Kidney epithelial cell (primary cell): ENCODE results near the gene NINL. TPM values are rescaled to one million over a fixed set of nuclear protein-coding genes. Genes with fewer than 3 reads are reported as not detected.

ENCODE experiments used
- DNase-seq: peaks from one replicate; pipeline ENCODE4 v3.0.0-alpha.2; 2010; ENCODE audit warnings: low read depth
- H3K27me3 ChIP-seq: 2 replicates; pipeline ENCODE4 v1.6.0; 2011; ENCODE audit warnings: low read length; ENCODE audit not compliant: control insufficient read depth, insufficient read depth
- H3K36me3 ChIP-seq: 2 replicates; pipeline ENCODE4 v1.5.1; 2011; ENCODE audit warnings: low read length; ENCODE audit not compliant: control insufficient read depth, insufficient read depth
- H3K4me3 ChIP-seq: 2 replicates; pipeline ENCODE4 v1.5.1; 2011; ENCODE audit warnings: low read depth, mild to moderate bottlenecking, control low read depth, low read length
- total RNA-seq: library from RNA; depleted of rRNA; stranded (reverse); fragments of >200 nt; gene quantifications from 2 replicates; pipeline ENCODE4 v1.2.3, GENCODE V29; 2015
- TF ChIP-seq, protein P1 (sequence below): IDR thresholded peaks from 2 replicates; pipeline ENCODE4 v1.5.1; 2011; ENCODE audit warnings: mild to moderate bottlenecking, moderate library complexity, low read length, control low read depth, inconsistent platforms; ENCODE audit not compliant: insufficient read depth, poor library complexity, severe bottlenecking

The NINL gene
- total RNA-seq, 1 donor from 2014 or later, result 19.6 TPM

DNA sequence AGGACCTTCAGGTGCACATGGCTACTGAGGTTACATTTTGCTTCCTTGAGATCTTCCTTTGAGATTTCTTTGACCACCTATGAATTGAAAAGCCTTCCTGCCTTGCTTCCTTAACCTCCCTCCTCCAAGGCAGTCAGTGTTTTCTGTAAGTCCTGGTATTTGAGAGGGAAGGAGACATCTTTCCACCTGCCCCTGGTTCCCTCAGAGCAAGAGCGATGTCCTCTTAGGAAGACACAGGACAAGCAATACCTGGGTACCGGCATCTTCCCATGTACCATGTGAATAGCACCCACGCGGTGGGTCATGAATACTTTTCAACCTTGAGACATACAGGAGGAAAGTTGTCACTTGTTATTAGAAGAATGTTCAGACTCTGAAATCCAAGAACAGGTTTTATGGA lies 140.8 kb downstream of the NINL start:
- Histone ChIP-seq H3K27me3 (no peaks in the 10 kb centered on the region), H3K36me3 (peaks cover 1% of the 10 kb centered on the region), H3K4me3 (no peak overlapping the region)
- TF ChIP-seq, protein P1, sequence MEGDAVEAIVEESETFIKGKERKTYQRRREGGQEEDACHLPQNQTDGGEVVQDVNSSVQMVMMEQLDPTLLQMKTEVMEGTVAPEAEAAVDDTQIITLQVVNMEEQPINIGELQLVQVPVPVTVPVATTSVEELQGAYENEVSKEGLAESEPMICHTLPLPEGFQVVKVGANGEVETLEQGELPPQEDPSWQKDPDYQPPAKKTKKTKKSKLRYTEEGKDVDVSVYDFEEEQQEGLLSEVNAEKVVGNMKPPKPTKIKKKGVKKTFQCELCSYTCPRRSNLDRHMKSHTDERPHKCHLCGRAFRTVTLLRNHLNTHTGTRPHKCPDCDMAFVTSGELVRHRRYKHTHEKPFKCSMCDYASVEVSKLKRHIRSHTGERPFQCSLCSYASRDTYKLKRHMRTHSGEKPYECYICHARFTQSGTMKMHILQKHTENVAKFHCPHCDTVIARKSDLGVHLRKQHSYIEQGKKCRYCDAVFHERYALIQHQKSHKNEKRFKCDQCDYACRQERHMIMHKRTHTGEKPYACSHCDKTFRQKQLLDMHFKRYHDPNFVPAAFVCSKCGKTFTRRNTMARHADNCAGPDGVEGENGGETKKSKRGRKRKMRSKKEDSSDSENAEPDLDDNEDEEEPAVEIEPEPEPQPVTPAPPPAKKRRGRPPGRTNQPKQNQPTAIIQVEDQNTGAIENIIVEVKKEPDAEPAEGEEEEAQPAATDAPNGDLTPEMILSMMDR, result no peak
- DNase-seq, result no peak

DNA sequence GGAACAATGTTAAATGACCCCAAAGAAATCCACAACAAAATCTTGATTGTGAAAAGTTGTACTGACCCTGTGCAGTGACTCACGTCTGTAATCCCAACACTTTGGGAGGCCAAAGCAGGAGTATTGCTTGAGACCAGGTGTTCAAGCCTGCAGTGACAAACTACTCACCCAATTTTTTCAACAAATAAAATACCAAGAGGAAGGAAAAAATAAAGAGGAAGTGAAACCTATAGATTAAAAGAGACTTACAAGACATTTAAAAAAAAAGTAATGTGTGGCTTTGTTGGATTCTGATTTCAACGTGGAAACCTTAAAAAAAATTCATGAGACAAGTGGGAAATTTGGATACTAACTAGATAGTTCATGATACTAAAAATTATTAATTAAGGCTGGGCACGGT lies 146.0 kb downstream of the NINL start:
- Histone ChIP-seq H3K27me3 (no peaks in the 10 kb centered on the region), H3K36me3 (no peaks in the 10 kb centered on the region), H3K4me3 (no peak overlapping the region)
- TF ChIP-seq, protein P1, result no peak
- no peak for DNase-seq

DNA sequence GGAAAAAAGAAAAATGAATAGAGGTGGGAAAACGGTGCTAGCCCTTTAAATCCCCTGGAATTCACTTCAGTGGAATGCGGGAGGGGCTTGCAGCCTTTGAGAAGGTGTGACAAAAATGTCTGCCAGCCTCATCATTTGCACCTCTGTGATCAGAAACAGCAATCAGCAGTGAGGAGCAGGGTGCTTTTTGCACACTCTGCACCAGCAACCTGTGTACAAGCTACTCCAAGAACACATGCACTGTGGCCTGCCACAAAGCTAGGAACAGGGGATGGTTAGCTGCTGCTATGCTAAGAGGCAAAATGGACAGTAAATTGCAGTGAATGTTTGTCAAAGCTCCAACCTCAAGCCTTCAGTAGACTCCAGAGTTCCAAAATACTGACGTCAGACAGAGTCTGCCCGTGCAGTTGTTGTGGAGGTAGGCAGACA lies 148.2 kb downstream of the NINL start:
- DNase-seq, result no peak
- Histone ChIP-seq H3K36me3 (no peaks in the 10 kb centered on the region), H3K27me3 (no peaks in the 10 kb centered on the region), H3K4me3 (no peak overlapping the region)
- TF ChIP-seq, protein P1, result no peak

DNA sequence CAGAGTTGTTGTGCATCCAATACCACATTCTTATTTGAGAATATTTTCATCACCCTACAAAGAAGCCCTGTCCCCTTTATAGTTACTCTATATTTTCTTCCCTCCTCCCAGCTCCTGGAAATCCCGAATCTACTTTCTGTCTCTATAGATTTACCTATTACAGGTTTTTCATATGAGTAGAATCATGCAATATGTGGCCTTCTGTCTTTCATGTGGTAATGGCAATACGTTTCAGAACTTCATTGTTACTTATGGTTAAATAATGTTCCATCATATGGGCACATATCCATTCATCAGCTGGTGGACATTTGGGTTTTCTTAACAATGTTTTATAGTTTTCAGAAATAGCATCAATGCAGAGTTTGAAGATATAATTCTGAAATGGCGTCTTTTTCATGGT lies 160.8 kb downstream of the NINL start:
- DNase-seq, result no peak
- Histone ChIP-seq H3K27me3 (no peaks in the 10 kb centered on the region), H3K4me3 (no peak overlapping the region), H3K36me3 (no peaks in the 10 kb centered on the region)
- TF ChIP-seq, protein P1, result no peak

DNA sequence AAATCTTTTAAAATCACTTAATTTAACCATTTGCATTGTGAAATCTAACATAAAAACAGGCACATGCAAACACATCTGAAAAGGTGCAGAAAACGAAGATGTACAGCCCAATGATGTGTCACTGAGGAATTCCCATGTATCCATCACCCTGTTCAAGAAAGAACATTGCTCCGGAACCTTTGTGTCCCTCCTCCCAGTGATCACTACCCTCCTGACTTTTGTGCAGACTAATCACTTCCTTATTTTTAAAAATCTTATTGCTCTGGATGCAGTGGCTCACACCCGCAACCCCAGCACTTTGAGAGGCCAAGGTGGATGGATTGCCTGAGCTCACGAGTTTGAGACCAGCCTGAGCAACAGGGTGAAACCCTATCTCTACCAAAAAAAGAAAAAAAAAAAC lies 163.3 kb downstream of the NINL start:
- Histone ChIP-seq H3K36me3 (peaks cover 3% of the 10 kb centered on the region), H3K27me3 (no peaks in the 10 kb centered on the region), H3K4me3 (no peak overlapping the region)
- no peak for DNase-seq
- TF ChIP-seq, protein P1, result no peak

DNA sequence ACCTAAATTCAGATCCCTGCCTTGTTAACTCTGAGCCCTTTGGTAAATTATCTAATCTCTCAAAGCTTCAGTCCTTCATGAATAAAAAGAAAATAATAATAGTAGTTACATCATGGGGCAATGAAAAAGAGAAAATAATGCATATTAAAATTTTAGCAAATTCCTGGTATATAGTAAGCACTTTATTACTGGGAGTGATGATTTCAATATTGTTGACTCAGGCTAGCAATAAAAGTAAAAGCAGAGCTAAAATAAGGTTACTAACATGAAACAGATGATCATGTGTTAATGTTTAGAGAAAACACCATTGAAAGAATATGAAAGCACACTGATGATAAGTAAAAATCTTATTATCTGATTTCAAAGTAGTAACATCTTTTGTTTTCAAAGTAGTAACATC lies 164.2 kb downstream of the NINL start:
- Histone ChIP-seq H3K27me3 (no peaks in the 10 kb centered on the region), H3K36me3 (peaks cover 3% of the 10 kb centered on the region), H3K4me3 (no peak overlapping the region)
- TF ChIP-seq, protein P1, result no peak
- no peak for DNase-seq
